SK-MEL-5 (cell line): Measurements from ENCODE around the gene ZNF275. TPM values are rescaled to one million over a fixed set of nuclear protein-coding genes. Genes with fewer than 3 reads are reported as not detected.
"Not testable (repeated sequence)": the region's sequence is repeated elsewhere in the genome, so short reads cannot be mapped to it uniquely, and the experiment has no call there.

Source experiments
- DNase-seq: peaks from one replicate; pipeline ENCODE4 v3.0.0-alpha.2; 2016; ENCODE audit warnings: low read depth, low spot score
- in situ Hi-C: cut with HindIII; loops from 2 replicates; pipeline ENCODE4 v1.10.0; 2016; ENCODE audit warnings: low sequenced_read_pairs, high pct_unique_total_duplicates, low pct_unique_long_range_greater_than_20kb
- total RNA-seq: library from RNA; depleted of rRNA; stranded (reverse); fragments of >200 nt; shearing (Covaris generic); gene quantifications from 2 replicates; pipeline ENCODE4 v1.2.3, GENCODE V29; 2014

Gene ZNF275
- total RNA-seq, 1 experiment from 2014 or later: 9.1 TPM

DNA sequence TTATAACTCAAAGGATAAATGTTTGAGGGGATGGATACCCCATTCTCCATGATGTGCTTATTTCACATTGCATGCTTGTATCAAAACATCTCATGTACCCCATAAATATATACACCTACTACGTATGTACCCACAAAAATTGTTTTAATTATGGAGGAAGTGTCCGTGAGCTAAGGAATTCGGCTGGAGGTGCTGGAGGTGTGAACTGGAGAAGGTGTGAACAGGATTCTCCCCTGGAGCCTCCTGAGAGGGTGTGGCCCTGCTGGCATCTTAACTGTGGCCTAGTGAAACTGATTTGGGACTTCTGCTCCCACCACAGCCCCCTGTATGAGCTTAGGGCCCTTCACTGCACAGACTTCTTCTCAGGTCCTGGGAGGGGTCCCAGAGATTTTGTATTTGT is 43.8 kb downstream of the ZNF275 start:
- in situ Hi-C loops: no loop called here
- no peak for DNase-seq

DNA sequence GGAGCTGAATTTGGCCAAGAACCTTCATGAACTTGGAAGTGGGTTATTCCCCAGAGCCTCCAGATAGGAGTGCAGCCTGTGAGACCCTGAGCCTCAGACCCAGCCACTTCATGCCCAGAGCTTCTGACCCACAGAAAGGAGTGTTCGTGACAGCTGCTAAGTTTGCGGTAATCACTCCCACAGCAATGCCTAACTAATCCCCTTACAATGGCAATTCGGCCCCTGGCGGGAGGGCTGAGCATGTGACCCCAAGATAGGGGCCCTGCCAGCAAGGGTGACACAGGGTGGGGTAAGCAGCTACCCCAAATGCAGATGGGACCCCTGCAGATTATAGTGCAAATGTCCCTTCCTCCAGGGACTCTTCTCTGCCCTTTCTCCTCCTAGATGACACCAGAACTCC is 44.7 kb downstream of the ZNF275 start:
- in situ Hi-C loops: no loop called here
- no peak for DNase-seq

DNA sequence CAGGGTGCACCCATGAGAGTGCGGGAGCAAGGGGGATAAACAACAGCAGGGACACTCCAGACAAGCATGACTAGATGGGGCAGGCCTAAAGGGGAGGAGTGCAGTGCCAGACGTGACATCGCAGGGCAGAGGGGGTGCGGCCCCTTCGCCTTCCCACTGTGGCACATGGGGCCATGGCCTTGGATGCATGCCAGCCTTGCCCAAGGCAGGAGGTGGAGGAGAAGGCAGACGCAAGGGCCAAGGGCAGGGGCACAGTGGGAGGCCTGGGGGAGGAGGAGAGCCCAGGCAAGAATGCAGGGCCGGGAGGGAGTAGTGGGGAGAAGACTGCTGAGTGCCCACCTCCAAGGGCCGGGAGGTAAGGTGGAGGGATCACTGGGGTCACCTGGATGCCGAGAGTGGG is 45.6 kb downstream of the ZNF275 start:
- DNase-seq: no peak
- in situ Hi-C loops: no loop called here

DNA sequence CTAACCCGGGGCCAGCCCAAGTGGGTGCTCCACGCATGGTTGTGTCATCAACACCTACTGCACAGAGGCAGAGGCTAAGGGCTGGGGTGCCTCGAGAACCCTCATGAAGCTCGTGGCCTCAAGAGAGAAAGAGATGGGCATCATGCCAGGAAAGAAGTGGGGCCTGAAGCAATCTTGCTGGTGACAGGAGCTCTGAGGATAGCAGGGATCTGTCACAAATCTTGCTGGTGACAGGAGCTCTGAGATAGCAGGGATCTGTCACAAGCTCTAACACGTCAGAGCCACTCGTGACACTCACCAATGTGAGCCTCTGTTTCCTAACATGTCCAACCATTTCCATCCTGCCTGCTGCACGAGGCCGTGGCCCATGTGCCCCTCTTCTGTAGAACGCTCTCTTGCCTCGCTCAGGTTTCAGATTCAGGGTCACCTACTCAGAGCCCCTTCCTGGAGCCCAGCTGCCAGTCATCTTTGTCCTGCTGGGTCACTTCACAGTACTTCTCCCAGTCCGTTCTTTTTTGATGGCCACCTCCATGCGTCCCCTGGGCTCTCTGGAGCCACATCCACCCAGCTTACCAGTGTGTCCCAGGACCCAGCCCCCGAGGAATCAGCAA is 46.1 kb downstream of the ZNF275 start:
- DNase-seq: no peak
- in situ Hi-C loops: no loop called here

DNA sequence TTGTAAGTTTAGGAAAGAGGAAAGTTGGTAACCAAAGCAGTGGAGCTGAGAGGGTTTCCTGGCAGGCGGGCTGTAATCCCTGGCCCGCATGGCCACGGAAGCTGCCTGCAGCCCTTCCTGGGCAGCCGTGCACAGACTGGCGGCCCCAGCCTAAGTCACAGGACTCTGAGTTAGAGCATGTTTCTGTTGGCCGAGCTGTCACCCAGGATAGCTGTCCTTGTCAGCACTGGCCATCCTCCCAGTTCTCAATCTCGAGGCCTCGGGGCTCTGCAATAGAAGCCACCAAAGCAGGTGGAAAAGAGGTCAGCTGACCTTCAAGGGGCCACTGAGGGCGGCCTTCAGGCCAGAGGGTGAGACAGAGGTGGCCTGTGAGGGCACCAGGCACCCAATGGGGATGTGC is 46.7 kb downstream of the ZNF275 start:
- in situ Hi-C loops: no loop called here
- no peak for DNase-seq

DNA sequence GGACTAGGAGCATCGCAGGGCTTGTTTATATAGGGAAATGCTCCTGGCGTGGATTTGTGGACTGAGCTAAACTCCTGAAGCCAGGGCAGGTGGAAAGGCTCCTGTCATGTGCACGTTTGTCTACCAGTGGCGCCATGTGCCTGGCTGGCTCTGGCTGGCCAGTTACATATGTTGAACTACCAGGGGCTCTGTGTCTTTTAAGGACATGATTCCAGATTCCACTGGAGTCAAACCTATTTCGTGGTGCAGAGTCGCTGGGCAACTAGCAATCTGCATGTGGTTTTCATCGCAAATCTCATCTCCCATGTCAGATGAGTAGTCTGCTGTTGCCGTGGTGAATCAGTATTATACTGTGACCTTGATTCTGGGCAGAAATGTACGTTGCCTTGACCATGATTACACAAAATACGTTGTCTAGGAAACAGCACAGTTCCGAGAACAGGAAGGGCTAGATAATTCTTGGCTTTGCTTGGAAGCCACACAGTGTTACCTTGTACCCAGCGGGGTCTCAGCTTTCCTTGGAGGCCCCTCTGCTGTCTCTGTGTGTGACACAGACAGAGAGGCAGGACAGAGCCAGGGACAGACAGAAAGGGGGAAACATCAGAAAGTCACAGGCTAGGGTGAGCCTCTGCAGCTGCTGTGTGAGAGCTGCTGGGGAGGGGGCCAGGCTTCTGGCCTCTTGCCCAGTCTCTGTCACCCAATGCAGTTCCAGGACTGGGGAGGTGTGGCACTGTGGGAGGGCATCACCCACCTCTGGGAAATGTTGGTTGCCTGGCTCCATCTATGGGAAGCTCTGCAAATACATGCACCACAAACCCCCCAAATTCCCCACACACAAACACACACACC is 48.0 kb downstream of the ZNF275 start:
- peak; percentile 31 for DNase-seq
- in situ Hi-C loops: no loop called here

DNA sequence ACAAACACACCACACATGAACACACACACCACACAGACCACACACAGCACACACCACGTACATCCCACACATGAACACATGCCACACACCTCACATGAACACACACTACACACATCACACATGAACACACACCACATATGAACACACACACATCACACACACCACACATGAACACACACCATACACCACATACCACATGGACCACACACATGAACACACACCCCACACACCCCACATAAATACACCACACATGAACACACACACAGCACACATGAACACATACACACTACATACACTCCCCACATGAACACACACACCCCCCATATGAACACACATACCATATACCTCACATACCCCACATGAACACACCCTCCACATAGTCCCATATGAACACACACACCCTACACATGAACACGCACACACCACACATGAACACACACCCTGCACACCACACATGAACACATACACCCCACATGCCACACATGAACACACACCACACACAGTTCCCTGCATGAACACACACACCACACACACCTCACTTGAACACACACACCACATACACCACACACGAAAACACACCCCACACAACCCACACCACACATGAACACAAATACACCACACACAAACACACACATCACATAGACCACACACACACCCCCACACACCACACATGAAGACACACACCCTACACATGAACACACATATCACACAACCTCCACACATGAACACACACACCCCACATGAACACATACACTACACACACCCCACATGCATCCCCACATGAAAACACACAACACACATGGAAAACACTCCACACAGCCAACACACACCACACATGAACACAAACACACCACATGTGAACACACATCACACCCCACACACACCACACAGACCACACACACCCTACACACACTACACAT is 48.9 kb downstream of the ZNF275 start:
- DNase-seq: no peak
- in situ Hi-C loops: no loop called here

DNA sequence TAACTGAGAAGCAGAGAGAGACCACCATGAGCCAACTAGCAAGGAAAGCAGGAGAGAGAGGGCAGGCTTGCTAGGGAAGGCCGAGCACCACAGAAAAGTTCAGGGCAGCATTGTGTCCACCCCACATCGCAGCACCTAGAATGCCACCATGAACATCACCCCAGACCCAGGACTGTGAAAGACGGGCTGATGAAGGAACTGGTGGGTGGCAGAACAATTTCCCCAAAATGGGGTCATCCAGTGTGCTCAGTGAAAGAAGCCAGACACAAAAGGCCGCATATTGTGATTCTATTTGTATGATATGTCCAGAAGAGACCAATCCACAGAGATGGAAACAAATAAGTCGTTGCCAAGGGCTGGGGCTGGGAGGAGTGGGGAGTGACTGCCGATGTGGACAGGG is 50.4 kb downstream of the ZNF275 start:
- in situ Hi-C loops: no loop called here
- DNase-seq: no peak

DNA sequence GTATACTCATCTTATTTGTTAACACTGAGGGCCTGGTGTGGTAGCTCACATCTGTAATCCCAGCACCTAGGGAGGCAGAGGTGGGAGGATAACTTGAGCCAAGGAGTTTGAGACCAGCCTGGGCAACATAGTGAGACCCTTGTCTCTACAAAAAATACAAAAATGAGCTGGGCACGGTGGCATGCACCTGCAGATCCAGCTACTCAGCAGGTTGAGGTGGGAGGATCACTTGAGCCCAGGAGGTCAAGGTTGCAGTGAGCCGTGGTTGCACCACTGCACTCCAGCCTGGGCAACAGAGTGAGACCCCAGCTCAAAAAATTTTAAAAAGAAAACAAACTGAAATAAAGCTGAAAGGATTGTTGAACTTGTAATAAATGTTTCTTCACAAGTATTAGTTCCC is 51.0 kb downstream of the ZNF275 start:
- in situ Hi-C loops: not testable (repeated sequence)

DNA sequence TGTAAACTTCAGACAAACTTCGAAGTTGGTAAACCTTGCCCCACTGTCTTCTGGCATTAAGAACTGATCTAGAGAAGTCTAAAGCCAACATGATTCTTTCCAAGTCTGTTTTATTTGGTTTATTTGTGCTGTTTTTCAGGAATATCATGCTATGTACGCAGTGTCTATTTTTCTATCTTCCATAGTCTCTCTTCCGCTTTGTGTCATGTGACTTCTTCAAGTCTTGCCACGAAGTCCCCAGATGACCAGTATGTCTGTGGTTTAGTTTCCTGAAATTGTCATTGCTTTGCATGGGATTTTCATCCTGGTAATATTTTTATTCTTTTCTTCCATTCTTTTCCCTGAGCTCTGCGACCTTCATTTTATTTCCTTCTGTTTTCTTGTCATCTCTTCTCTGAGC is 52.1 kb downstream of the ZNF275 start:
- in situ Hi-C loops: no loop called here
- DNase-seq: no peak

More for the DNA sequence above, 51.0 kb downstream of the ZNF275 start:
- not testable (repeated sequence) for DNase-seq

DNA sequence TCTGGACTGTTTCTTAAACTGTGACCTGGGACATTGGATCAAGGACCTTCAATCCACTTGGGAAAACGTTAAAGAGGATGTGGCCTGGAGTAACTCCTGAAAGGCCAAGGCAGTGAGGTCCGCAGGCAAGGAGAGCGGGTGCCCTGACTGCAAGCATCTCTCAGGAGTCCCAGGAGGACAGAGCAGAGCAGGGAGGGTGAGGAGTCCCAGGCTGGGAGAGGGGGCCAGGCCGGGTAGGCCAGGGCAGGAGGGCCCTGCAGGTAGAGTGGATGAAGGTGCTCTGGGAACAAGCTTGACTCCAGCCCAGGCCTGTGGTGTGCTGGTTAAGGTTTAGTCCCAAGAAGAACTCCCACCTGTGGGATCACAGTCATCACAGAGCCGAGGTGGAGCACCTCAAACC is 53.4 kb downstream of the ZNF275 start:
- no peak for DNase-seq
- in situ Hi-C loops: no loop called here

DNA sequence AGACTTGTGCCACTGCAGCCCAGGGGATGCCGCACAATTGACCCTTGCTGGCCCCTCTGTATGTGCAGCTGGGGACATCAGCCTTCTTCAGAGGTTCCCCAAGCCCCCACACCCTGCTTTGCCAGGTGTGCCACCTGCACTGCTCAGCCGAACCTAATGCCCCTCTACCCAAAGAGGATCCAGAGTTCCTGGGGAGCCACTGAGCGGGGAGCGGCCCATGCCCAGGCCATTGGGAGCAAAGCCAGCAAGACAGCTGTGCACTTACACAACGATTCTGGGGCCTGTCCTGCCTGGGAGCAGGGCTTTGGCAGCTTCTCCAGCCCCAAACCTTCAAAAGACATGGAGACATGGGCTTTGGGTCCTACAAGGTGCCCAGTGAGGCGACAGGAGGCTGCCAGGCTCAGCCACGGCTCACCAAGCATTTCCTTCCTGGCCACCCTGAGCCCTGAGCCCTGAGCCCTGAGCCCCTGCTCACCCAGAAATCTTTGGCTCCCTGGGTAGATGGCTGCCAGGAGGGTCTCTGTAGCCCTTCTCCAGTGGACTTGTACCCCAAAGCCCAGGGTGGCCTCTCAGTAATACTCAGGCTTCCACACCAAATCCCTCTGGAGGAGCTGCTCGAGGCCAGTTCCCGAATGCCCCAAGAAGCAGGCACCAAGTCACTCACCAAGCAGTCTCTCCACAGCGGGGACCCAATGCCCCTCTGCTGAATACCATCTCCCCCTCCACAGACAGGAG is 54.2 kb downstream of the ZNF275 start:
- DNase-seq: no peak
- in situ Hi-C loops: no loop called here

DNA sequence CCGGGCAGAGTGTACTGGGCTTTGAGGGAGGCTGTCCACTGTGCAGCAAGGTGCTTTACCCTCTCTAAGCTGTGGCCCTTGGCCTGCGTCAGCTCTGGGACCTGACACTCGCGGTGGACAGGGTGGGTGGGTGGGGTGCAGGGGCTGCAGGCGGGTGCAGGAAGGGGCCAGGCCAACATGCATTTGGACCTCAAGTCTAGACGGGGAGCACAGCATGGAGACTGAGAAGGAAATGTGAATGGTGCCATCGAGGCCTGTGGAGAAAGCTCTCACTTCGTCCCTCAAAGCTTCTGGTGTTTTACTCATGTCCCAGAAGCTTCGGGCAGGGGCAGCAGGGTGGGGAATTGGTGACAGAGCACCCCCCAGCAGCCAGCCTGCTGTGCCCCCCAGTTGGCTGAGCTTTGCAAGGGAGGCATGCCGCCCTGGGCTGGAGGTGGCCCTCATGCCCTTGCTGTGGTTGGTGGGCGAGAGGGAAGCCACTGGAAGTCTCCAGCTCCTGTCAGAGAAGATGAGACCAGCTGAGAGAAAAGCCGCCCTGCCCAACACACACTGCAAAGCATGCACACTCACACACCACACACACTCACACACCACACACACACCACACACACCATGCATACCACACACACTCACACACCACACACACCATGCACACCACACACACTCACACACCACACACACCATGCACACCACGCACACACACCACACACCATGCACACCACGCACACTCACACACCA is 54.9 kb downstream of the ZNF275 start:
- no peak for DNase-seq
- in situ Hi-C loops: no loop called here

DNA sequence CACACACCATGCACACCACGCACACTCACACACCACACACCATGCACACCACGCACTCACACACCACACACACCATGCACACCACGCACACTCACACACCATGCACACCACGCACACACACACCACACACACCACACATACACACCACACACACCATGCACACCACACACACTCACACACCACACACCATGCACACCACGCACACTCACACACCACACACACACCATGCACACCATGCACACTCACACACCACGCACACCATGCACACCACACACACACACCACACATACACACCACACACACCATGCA is 55.5 kb downstream of the ZNF275 start:
- DNase-seq, in situ Hi-C loops: not testable (repeated sequence)

DNA sequence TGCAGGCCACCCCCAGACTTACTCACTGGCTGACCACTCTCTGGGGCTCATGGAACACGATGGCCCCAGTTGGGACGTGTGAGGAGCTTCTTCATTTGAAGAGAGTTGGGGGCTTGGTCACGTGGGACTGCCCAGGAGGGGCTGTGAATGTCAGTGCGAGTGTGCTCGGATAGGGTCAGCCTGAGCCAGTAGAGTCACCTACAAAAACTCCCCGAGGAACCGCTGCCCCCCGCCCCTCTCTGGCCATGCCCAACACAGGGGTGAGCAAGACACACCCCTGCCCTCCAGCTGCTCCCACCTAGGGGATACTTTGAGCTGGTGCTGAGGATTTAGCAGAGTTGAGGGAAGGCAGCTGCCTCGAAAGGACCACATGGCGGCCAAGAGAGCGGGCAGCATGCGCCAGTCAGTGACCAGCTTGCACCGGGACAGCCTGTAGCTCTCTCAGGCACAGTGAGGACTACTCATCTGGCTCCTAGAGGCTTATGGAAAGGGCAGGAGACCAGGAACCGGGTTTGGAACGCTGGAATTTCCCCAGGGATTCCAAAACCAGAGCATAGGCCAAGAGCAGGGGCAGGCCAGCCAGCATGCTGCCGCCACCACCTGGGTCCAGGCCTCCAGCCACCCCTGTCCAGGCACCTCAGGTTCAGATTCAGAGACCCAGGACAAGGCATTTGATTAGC is 58.8 kb downstream of the ZNF275 start:
- no peak for DNase-seq
- in situ Hi-C loops: no loop called here

DNA sequence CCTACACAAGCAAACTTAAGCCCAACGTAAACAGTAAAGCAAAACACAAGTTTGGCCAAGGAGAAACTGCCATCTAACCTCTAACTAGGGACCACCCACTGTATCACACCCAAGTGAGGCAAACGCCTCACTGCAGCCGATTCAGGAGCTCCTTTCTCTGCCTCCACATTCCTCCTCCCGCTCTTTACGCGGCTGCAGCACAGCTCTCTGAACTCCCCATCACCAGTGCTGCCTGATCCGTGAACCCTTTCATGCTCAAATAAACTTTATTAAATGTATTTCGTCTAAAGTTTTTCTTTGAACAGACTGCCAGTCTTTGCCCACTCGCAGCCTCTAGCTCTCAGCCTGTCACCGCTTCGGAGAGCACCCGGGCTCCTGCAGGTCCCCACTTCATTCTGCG is 60.7 kb downstream of the ZNF275 start:
- in situ Hi-C loops: no loop called here
- no peak for DNase-seq
